Ovary (tissue), 9 donors: ENCODE results near the gene ARPC5L. TPM values are rescaled to one million over a fixed set of nuclear protein-coding genes. Genes with fewer than 3 reads are reported as not detected.

ENCODE experiments used
- DNase-seq, 5 donors: peaks; one replicate each; pipeline ENCODE4 v3.0.0-alpha.2; 2019 to 2020
- H3K27ac ChIP-seq, 2 donors: fragments of 200-600 bp; one replicate each; pipeline versions ENCODE4 v1.5.1 to v1.8.0; 2019 to 2022
- H3K27me3 ChIP-seq: fragments of 200-600 bp; one replicate; pipeline ENCODE4 v1.8.0; 2022
- H3K36me3 ChIP-seq: fragments of 200-600 bp; sonication (generic); one replicate; pipeline ENCODE4 v1.5.1; 2019
- H3K4me1 ChIP-seq: one replicate; pipeline ENCODE4 v1.8.1; 2013; ENCODE audit warnings: mild to moderate bottlenecking, moderate library complexity; ENCODE audit not compliant: insufficient read depth
- H3K4me3 ChIP-seq: fragments of 200-600 bp; sonication (generic); one replicate; pipeline ENCODE4 v1.5.1; 2017
- H3K9me3 ChIP-seq, 2 donors: fragments of 200-600 bp in 1 of 2; sonication (generic) in 1 of 2; one replicate each; pipeline versions ENCODE4 v1.5.1 to v1.8.1; 2013 to 2019; ENCODE audit warnings: mild to moderate bottlenecking in 1 of 2, moderate library complexity in 1 of 2
- CTCF ChIP-seq, 3 donors: fragments of 450-650 bp in 2 of 3; fragments of 200-600 bp in 1 of 3; IDR thresholded peaks; one replicate each; pipeline versions ENCODE4 v1.5.1 to v1.8.0; 2016 to 2022; ENCODE audit warnings: antibody characterized with exemption in 3 of 3, mild to moderate bottlenecking in 1 of 3
- EP300 ChIP-seq: sonication (generic); formaldehyde crosslinking; IDR thresholded peaks from one replicate; pipeline ENCODE4 v1.6.1; 2017; ENCODE audit warnings: antibody characterized with exemption
- POLR2A ChIP-seq: fragments of 450-650 bp; IDR thresholded peaks from one replicate; pipeline ENCODE4 v1.6.1; 2017; ENCODE audit warnings: antibody characterized with exemption, mild to moderate bottlenecking, moderate library complexity
- WGBS, 3 donors: extraction: QIAGEN DNeasy Blood & Tissue Kit in 1 of 3; methylation state at CpG; one replicate each; pipeline versions ENCODE4 v1.1.5 to v1.1.7; 2013 to 2017; 5-methylcytosine and 5-hydroxymethylcytosine counted together
- intact Hi-C, 4 donors: fragments of 100-400 bp; cut with DNase I; formaldehyde crosslinking; loops; one replicate each; pipeline versions ENCODE4 v1.11.0 to v1.15.1; 2022 to 2023
- polyA plus RNA-seq, 2 donors: library from polyadenylated mRNA; stranded (reverse); fragments of 200-250 nt in 1 of 2; fragments of 350-450 nt in 1 of 2; fragmentation: Illumina TruSeq in 1 of 2; extraction: RNeasy Lipid Tissue Mini Kit (QIAGEN cat#74804) in 1 of 2; gene quantifications; one replicate each; pipeline ENCODE4 v1.2.3, GENCODE V29; 2013 to 2014
- total RNA-seq, 7 donors: library from RNA; depleted of rRNA in 2 of 7; stranded (reverse); fragments of >200 nt in 2 of 7; fragmentation: NEBNext Ultra II Directional in 3 of 7; extraction: Animal tissue kit (Norgen Biotek cat#: 25700) in 3 of 7; gene quantifications; one replicate each; pipeline versions ENCODE4 v1.1.0 to v1.2.4, GENCODE V29; 2016 to 2023
- donor health status: DM: no; HTN: no; CAD: no; lungs with moderate emphysema.
- donor health status: DM: no; HTN: no; CAD: no.
- donor health status: Bipolar disorder and iron deficiency.
- donor health status: DM: yes; HTN: yes; CAD: no.
- donor health status: DM: no; HTN: no; CAD: no.
- donor health status: DM: yes; HTN: yes; CAD: no.

ARPC5L gene
- total and polyA plus RNA-seq, 9 donors = 8.5 to 27.0 (median 16.6) TPM

GRCh38 chr9:124846969-124847368 lies 15.0 kb upstream of the ARPC5L start:
- TF ChIP-seq CTCF (IDR thresholded peaks at IDR 0.05) (no peak), EP300 (no peak), POLR2A (no peak)
- no peaks in the 10 kb centered on the region for H3K9me3 ChIP-seq
- WGBS, 3 donors = 70 to 83% (median 80%) methylated on average over 6 of the region's 6 CpGs
- H3K36me3 ChIP-seq = no peaks in the 10 kb centered on the region
- no peaks in the 10 kb centered on the region for H3K27me3 ChIP-seq
- H3K4me3 ChIP-seq = no peak overlapping the region
- intact Hi-C loops = no loop called here
- H3K4me1 ChIP-seq = no peaks in the 10 kb centered on the region
- H3K27ac ChIP-seq = no peak overlapping the region
- DNase-seq = no peak

GRCh38 chr9:124849801-124850200 lies 12.1 kb upstream of the ARPC5L start:
- Histone ChIP-seq H3K27ac (no peak overlapping the region), H3K4me3 (no peak overlapping the region), H3K9me3 (no peaks in the 10 kb centered on the region), H3K36me3 (no peaks in the 10 kb centered on the region), H3K27me3 (no peaks in the 10 kb centered on the region), H3K4me1 (peaks cover 4% of the 10 kb centered on the region)
- intact Hi-C loops = loop anchor here in 1 of 4 donors (10.0 kb wide), 1 partner anchor 235 kb away; no protein-coding TSS in a partner anchor
- no peak for DNase-seq
- TF ChIP-seq POLR2A (no peak), EP300 (no peak)
- WGBS, 3 donors = 59 to 62% (median 60%) methylated on average over 10 of the region's 10 CpGs

GRCh38 chr9:124852121-124852828 lies 9.7 kb upstream of the ARPC5L start:
- peak in 1 of 5 donors; percentile 34 for DNase-seq
- H3K36me3 ChIP-seq = no peaks in the 10 kb centered on the region
- TF ChIP-seq EP300 = no peak
- TF ChIP-seq CTCF (IDR thresholded peaks at IDR 0.05) = no peak
- TF ChIP-seq POLR2A = no peak
- intact Hi-C loops = loop anchor here in 3 of 4 donors (2.0 to 10.0 kb wide), 3 partner anchors 77 to 237 kb away; no protein-coding TSS in a partner anchor
- H3K27me3 ChIP-seq = no peaks in the 10 kb centered on the region
- H3K4me3 ChIP-seq = no peak overlapping the region
- no peaks in the 10 kb centered on the region for H3K9me3 ChIP-seq
- H3K4me1 ChIP-seq = peaks cover 4% of the 10 kb centered on the region
- no peak overlapping the region for H3K27ac ChIP-seq
- WGBS, 3 donors = 53 to 55% (median 54%) methylated on average over 11 to 13 of the region's 13 CpGs

GRCh38 chr9:124852829-124853531 lies 8.9 kb upstream of the ARPC5L start, which contains the start of gene WDR38:
WDR38 (plus strand) TSS chr9:124853460; CDS start chr9:124853532, 72 bp downstream.
- Histone ChIP-seq H3K9me3 (no peaks in the 10 kb centered on the region), H3K27ac (peak within 1 kb of the TSS; percentile 8 to 36), H3K4me3 (peak within 1 kb of the TSS; percentile 31), H3K4me1 (peaks cover 4% of the 10 kb centered on the region), H3K27me3 (no peaks in the 10 kb centered on the region), H3K36me3 (no peaks in the 10 kb centered on the region)
- WGBS, 3 donors = 1 to 3% (median 1%) methylated on average over 51 of the region's 51 CpGs
- intact Hi-C loops = loop anchor here (1.0 to 10.0 kb wide), 6 partner anchors 77 to 238 kb away; no protein-coding TSS in a partner anchor
- DNase-seq = peak; percentile 60 to 85 (median 75)
- TF ChIP-seq CTCF (IDR thresholded peaks at IDR 0.05) (peak; percentile 99 to 100 (median 99)), EP300 (no peak), POLR2A (peak; percentile 25)
